Measurements from ENCODE around the gene SARNP.

Gene SARNP

GRCh38 chr12:55721601-55722213, 95.8 kb downstream of the SARNP start:
- no peak for DNase-seq

- peak; percentile 37 for DNase-seq
Observed at GRCh38 chr12:55720894-55721444, 96.6 kb downstream of the SARNP start.

- DNase-seq = no peak
Observed at GRCh38 chr12:55720071-55720564, 97.4 kb downstream of the SARNP start, which contains the start of gene RDH5. Gene RDH5 (plus strand): TSS chr12:55720393. CDS start chr12:55721185, 792 bp downstream.

GRCh38 chr12:55719371-55719770, 98.2 kb downstream of the SARNP start:
- no peak for DNase-seq

- no peak for DNase-seq
Observed at GRCh38 chr12:55718624-55719275, 98.8 kb downstream of the SARNP start.

- no peak for DNase-seq
Observed at GRCh38 chr12:55718015-55718414, 99.5 kb downstream of the SARNP start.

GRCh38 chr12:55717011-55718007, 100.2 kb downstream of the SARNP start:
- no peak for DNase-seq

GRCh38 chr12:55716582-55716957, 101.0 kb downstream of the SARNP start:
- DNase-seq = no peak

- DNase-seq = peak; percentile 65
Observed at GRCh38 chr12:55715833-55716581, 101.5 kb downstream of the SARNP start, which contains the start of gene BLOC1S1. Gene BLOC1S1 (plus strand): TSS chr12:55716046. CDS start chr12:55716052, 6 bp downstream.

- DNase-seq = no peak
Observed at GRCh38 chr12:55715169-55715764, 102.3 kb downstream of the SARNP start.

- DNase-seq = no peak
Observed at GRCh38 chr12:55713721-55714120, 103.8 kb downstream of the SARNP start.

GRCh38 chr12:55712700-55713415, 104.7 kb downstream of the SARNP start:
- no peak for DNase-seq

- no peak for DNase-seq
Observed at GRCh38 chr12:55711786-55712553, 105.6 kb downstream of the SARNP start.

GRCh38 chr12:55708695-55709233, 108.8 kb downstream of the SARNP start:
- DNase-seq = no peak

- DNase-seq = no peak
Observed at GRCh38 chr12:55707841-55708694, 109.5 kb downstream of the SARNP start, which contains the start of gene ITGA7. Gene ITGA7 (minus strand): TSS chr12:55707904. CDS start chr12:55707682, 222 bp downstream.

Data from GF-D8 (cell line).